ACC112 (cell line): ENCODE data around the gene S100PBP.

Experiments
- H2AFZ ChIP-seq: fragments of 200-600 bp; sonication (generic); one replicate; pipeline ENCODE4 v1.6.0; 2017; ENCODE audit warnings: antibody characterized with exemption, low read length; ENCODE audit not compliant: unreplicated experiment
- H3K27ac ChIP-seq: fragments of 200-600 bp; sonication (generic); 2 replicates; pipeline ENCODE4 v1.5.1; 2014; ENCODE audit warnings: low read depth, mild to moderate bottlenecking, antibody characterized with exemption, low read length, moderate library complexity
- H3K27me3 ChIP-seq: fragments of 200-600 bp; sonication (generic); 2 replicates; pipeline ENCODE4 v1.6.1; 2014; ENCODE audit warnings: mild to moderate bottlenecking, antibody characterized with exemption, low read length, moderate library complexity, mixed read lengths; ENCODE audit not compliant: insufficient read depth
- H3K36me3 ChIP-seq: fragments of 200-600 bp; sonication (generic); 2 replicates; pipeline ENCODE4 v1.6.1; 2016; ENCODE audit warnings: mild to moderate bottlenecking, antibody characterized with exemption, low read length, moderate library complexity, mixed read lengths; ENCODE audit not compliant: insufficient read depth
- H3K4me1 ChIP-seq: fragments of 200-600 bp; sonication (generic); one replicate; pipeline ENCODE4 v1.6.1; 2016; ENCODE audit warnings: low read length, mixed read lengths; ENCODE audit not compliant: insufficient read depth, unreplicated experiment, control insufficient read depth
- H3K4me3 ChIP-seq: fragments of 200-600 bp; sonication (generic); 2 replicates; pipeline ENCODE4 v1.5.1; 2014; ENCODE audit warnings: mild to moderate bottlenecking, low read depth, low read length
- H3K79me2 ChIP-seq: fragments of 200-600 bp; sonication (generic); one replicate; pipeline ENCODE4 v1.6.0; 2016; ENCODE audit warnings: low read length; ENCODE audit not compliant: control insufficient read depth, unreplicated experiment, insufficient read depth

S100PBP gene

DNA sequence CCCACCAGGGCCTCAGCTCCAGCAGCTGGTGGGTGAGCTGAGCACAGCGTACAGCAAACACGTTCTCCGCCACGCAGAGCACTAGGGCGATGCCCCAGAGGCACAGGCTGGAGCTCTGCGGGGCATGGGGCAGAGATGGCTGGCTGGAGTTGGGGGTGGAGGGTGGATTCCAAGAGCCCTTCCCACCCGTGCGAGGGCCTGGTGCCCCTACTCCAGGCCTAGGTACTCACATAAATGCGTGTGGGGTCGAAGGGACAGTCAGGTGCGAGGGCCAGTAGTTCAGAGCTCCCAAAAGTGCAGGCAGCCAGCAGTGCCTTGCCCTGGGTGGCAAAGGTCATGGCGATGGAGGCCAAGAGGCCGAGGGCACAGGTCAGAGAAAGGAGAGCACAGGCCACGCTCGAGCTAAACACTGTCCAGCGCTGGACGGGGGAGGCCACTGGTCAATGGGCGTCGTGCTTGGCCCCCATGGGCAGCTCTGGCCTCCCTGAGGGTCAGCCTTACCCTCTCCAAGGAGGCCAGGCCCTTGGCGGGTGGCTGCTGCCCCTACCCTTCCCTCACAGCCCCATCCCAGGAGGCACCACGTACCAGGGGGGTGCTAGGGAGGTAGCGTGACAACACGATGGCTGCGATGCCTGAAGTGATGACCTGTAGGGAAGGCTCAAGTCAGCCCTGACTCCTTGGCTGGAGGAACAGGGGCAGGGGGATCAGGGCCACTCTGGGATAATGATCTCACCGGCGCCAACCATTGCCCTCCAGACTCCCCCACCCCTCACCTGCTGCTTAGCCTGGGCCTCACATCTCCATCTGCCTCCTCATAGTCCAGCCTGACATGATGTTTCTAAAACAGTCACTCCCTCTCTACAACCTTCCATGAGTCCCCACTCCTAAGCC lies 78.1 kb downstream of the S100PBP start:
- Histone ChIP-seq H3K4me1 (no peaks in the 10 kb centered on the region), H3K27ac (no peak overlapping the region)

GRCh38 chr1:32896451-32896850 lies 79.0 kb downstream of the S100PBP start:
- Histone ChIP-seq H3K4me1 (no peaks in the 10 kb centered on the region), H3K4me3 (no peak overlapping the region), H3K27ac (no peak overlapping the region), H3K36me3 (no peaks in the 10 kb centered on the region), H3K27me3 (peaks cover 10% of the 10 kb centered on the region; the same call in 1 of the 2 replicates), H2AFZ (no peak overlapping the region), H3K79me2 (no peaks in the 10 kb centered on the region)

More for the DNA sequence above, 78.1 kb downstream of the S100PBP start:
- Histone ChIP-seq H3K4me3 (no peak overlapping the region), H2AFZ (no peak overlapping the region), H3K27me3 (peaks cover 10% of the 10 kb centered on the region; the same call in 1 of the 2 replicates), H3K79me2 (no peaks in the 10 kb centered on the region), H3K36me3 (no peaks in the 10 kb centered on the region)

GRCh38 chr1:32897082-32898049 lies 79.9 kb downstream of the S100PBP start:
- H3K27ac ChIP-seq: no peak overlapping the region
- no peaks in the 10 kb centered on the region for H3K79me2 ChIP-seq
- peaks cover 1% of the 10 kb centered on the region; the same call in 1 of the 2 replicates for H3K27me3 ChIP-seq
- H3K36me3 ChIP-seq: no peaks in the 10 kb centered on the region
- H3K4me1 ChIP-seq: no peaks in the 10 kb centered on the region
- H3K4me3 ChIP-seq: no peak overlapping the region
- no peak overlapping the region for H2AFZ ChIP-seq

- H3K36me3 ChIP-seq: no peaks in the 10 kb centered on the region
- H3K27me3 ChIP-seq: no peaks in the 10 kb centered on the region
- no peak overlapping the region for H3K4me3 ChIP-seq
- no peaks in the 10 kb centered on the region for H3K4me1 ChIP-seq
- no peaks in the 10 kb centered on the region for H3K79me2 ChIP-seq
- H2AFZ ChIP-seq: no peak overlapping the region
- no peak overlapping the region for H3K27ac ChIP-seq
Measured at GRCh38 chr1:32898056-32898455, 80.6 kb downstream of the S100PBP start.

DNA sequence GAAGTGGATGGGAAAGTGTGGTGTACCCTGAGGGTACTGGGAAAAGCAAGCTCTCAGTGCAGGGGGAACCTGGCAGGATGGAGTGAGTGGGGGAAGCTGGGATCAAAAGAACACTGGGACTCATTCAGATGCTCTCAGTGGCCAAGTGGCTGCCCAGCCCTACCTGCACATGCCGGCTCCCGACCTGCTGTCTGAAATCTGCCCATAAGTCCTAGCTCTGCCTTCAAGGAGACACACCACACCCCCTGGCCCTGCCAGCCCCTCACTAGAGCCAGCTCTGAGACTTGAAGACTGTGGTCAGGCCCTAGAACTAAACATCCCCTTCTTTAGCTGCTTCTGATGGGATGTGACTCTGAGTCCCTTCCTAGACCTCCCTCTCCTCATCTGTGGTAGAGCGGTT lies 81.5 kb downstream of the S100PBP start:
- no peaks in the 10 kb centered on the region for H3K27me3 ChIP-seq
- H3K79me2 ChIP-seq: no peaks in the 10 kb centered on the region
- H3K27ac ChIP-seq: no peak overlapping the region
- no peak overlapping the region for H3K4me3 ChIP-seq
- H3K36me3 ChIP-seq: no peaks in the 10 kb centered on the region
- H3K4me1 ChIP-seq: no peaks in the 10 kb centered on the region
- H2AFZ ChIP-seq: no peak overlapping the region

DNA sequence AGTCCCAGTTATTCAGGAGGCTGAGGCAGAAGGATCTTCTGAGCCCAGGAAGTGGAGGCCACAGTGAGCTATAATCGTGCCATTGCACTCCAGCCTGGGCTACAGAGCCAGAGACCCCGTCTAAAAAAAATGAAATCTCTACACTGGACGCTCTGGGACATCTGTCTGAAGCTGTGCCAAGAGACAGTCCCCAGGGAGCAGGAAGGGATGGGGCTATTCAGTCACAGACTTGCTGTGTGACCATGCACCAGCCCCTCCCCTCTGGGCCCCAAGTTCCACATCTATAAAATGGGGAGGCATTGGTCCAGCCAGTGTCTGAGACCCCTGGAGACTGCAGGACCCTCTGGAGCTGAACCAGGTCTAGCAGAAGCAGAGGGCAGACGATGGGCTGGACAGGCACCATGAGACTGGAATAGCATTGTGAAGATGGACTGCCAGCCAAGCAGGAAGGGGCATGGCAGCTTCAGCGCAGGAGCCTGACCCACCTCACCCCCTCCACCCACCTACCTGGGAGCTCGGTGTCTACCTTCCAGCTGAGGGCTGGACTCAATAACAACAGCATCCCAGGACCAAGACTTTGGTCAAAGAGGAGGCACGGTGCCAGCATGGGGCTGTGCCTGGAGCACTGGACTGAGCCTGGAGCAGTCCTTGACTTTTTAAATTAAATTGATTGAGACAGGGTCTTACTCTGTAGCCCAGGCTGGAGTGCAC lies 82.3 kb downstream of the S100PBP start:
- Histone ChIP-seq H3K4me1 (no peaks in the 10 kb centered on the region), H3K27me3 (no peaks in the 10 kb centered on the region), H3K36me3 (no peaks in the 10 kb centered on the region), H3K4me3 (no peak overlapping the region; the same call in 1 of the 2 replicates), H2AFZ (no peak overlapping the region), H3K79me2 (no peaks in the 10 kb centered on the region), H3K27ac (no peak overlapping the region)

DNA sequence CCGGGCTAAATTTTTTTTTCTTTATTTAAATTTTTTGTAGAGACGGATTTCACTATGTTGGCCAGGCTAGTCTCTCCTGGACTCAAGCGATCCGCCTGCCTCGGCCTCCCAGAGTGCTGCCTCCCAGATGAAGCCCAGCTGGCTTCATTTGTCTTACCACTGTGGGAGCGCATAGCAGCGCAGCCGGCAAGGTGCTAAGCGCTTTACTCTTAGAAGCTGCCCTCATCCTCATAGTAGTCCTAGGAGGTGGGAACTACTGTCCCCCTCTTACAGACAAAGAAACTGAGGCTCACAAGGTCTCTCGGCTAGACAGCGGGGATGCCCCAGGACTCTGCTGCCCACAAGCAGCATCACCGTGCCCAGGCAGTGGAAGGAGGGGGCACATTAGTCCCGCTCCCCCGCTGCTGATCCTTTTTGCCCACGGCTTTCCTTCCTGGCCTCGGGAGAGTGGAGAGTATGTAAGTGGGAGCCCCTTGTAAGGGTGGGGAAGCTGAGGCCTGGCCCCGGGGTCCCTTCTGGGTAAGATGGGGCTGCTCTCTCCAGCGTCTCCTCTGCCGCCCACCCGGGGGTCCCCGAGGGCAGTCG lies 83.0 kb downstream of the S100PBP start:
- Histone ChIP-seq H3K27me3 (no peaks in the 10 kb centered on the region), H2AFZ (peak overlapping the region; percentile 78), H3K4me3 (peak overlapping the region; percentile 98), H3K27ac (no peak overlapping the region), H3K36me3 (no peaks in the 10 kb centered on the region), H3K4me1 (no peaks in the 10 kb centered on the region), H3K79me2 (no peaks in the 10 kb centered on the region)

- no peaks in the 10 kb centered on the region for H3K36me3 ChIP-seq
- H3K4me1 ChIP-seq: no peaks in the 10 kb centered on the region
- no peaks in the 10 kb centered on the region for H3K27me3 ChIP-seq
- H2AFZ ChIP-seq: peak within 1 kb of the TSS; percentile 78
- H3K4me3 ChIP-seq: peak within 1 kb of the TSS; percentile 98
- no peak within 1 kb of the TSS for H3K27ac ChIP-seq
- no peaks in the 10 kb centered on the region for H3K79me2 ChIP-seq
Measured at GRCh38 chr1:32900956-32901822, 83.7 kb downstream of the S100PBP start, which contains the start of gene TMEM54. Gene TMEM54 (minus strand): TSS chr1:32901389. CDS start chr1:32901238, 151 bp downstream.

DNA sequence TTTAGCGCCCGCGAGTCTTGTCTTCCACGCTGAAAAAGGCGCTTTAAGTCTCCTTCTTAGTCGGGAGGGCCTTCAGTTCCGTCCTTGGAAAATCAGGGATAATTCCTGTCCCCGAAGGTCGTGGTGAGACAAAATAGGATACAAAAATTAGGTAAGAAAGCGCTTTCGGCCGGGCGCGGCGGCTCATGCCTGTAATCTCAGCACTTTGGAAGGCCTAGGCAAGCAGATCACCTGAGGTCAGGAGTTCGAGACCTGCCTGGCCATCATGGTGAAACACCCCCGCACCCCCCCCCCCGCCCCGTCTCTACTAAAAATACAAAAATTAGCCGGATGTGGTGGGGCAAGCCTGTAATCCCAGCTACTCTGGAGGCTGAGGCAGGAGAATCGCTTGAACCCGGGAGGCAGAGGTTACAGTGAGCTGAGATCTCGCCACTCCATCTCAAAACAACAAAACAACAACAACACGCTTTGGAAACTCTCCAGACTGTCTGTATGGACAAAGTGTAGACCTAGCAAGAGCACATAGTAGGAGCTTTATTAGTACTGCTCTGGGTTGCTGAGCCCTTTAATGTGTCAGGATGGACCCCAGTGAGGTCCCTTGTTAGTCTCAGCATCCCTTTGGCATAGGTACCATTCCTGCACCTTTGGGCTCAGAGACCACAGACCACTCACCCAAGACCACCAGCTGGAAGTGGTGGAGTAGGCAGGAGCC lies 84.5 kb downstream of the S100PBP start:
- H3K79me2 ChIP-seq: no peaks in the 10 kb centered on the region
- no peaks in the 10 kb centered on the region for H3K36me3 ChIP-seq
- peak overlapping the region; percentile 98 for H3K4me3 ChIP-seq
- no peak overlapping the region for H3K27ac ChIP-seq
- peak overlapping the region; percentile 78 for H2AFZ ChIP-seq
- no peaks in the 10 kb centered on the region for H3K27me3 ChIP-seq
- H3K4me1 ChIP-seq: no peaks in the 10 kb centered on the region
